Right lobe of liver (tissue), 6 donors: Measurements from ENCODE around the gene PDK2. TPM values are rescaled to one million over a fixed set of nuclear protein-coding genes. Genes with fewer than 3 reads are reported as not detected.

Experiments
- ATAC-seq, 4 donors: fragments of 200-7000 bp; cut with Tn5 transposase; one replicate each; pipeline ENCODE4 v1.9.1; 2020; ENCODE audit warnings: mild to moderate bottlenecking in 4 of 4, moderate library complexity in 4 of 4
- DNase-seq, 3 donors: peaks; one replicate each; pipeline ENCODE4 v3.0.0-alpha.2; 2020
- H3K27ac ChIP-seq, 3 donors: fragments of 200-600 bp; one replicate each; pipeline ENCODE4 v1.8.0; 2022
- H3K27me3 ChIP-seq, 2 donors: fragments of 200-600 bp; one replicate each; pipeline ENCODE4 v1.8.0; 2022
- H3K36me3 ChIP-seq, 4 donors: fragments of 200-600 bp; sonication (generic) in 1 of 4; one replicate each; pipeline versions ENCODE4 v1.5.1 to v1.8.0; 2017 to 2022; ENCODE audit warnings: control low read depth in 1 of 4
- H3K4me1 ChIP-seq, 4 donors: fragments of 200-600 bp; sonication (generic) in 1 of 4; one replicate each; pipeline versions ENCODE4 v1.5.1 to v1.8.0; 2017 to 2022; ENCODE audit warnings: control low read depth in 1 of 4
- H3K4me3 ChIP-seq, 3 donors: fragments of 200-600 bp; one replicate each; pipeline ENCODE4 v1.8.0; 2022
- H3K9me3 ChIP-seq, 4 donors: fragments of 200-600 bp; sonication (generic) in 1 of 4; one replicate each; pipeline versions ENCODE4 v1.5.1 to v1.8.0; 2017 to 2022; ENCODE audit warnings: control low read depth in 1 of 4
- POLR2A ChIP-seq: fragments of 450-650 bp; IDR thresholded peaks from one replicate; pipeline ENCODE4 v1.6.1; 2017; ENCODE audit warnings: antibody characterized with exemption, mild to moderate bottlenecking
- WGBS: methylation state at CpG from one replicate; pipeline ENCODE4 v1.1.6; 2018; ENCODE audit warnings: low coverage, low lambda C conversion rate; ENCODE audit not compliant: insufficient coverage; ENCODE audit errors: missing lambda C conversion rate; 5-methylcytosine and 5-hydroxymethylcytosine counted together
- intact Hi-C, 2 donors: fragments of 100-400 bp; cut with DNase I; formaldehyde crosslinking; loops; one replicate each; pipeline versions ENCODE4 v1.11.2 to v1.14.1; 2022
- total RNA-seq, 6 experiments: library from RNA; depleted of rRNA in 2 of 6; stranded (reverse); fragments of >200 nt in 2 of 6; fragmentation: NEBNext Ultra II Directional in 3 of 6; extraction: Animal tissue kit (Norgen Biotek cat#: 25700) in 3 of 6; gene quantifications; one replicate each; pipeline versions ENCODE4 v1.1.0 to v1.2.4, GENCODE V29; 2016 to 2023
- TF ChIP-seq, protein P1 (sequence below), 4 donors: fragments of 200-600 bp in 3 of 4; fragments of 450-650 bp in 1 of 4; IDR thresholded peaks; one replicate each; pipeline versions ENCODE4 v1.5.1 to v1.8.0; 2016 to 2022; ENCODE audit warnings: antibody characterized with exemption in 4 of 4, mild to moderate bottlenecking in 2 of 4
- donor health status: DM: no; HTN: yes; CAD: no.
- donor health status: DM: no; HTN: no; CAD: no.
- donor health status: DM: no; HTN: no; CAD: no.
- donor health status: DM: no; HTN: yes; CAD: no.
- donor health status: DM: no; HTN: yes; CAD: no.

The PDK2 gene
- total RNA-seq, 6 experiments from 2014 or later: 25.0 to 58.0 (median 44.8) TPM

DNA sequence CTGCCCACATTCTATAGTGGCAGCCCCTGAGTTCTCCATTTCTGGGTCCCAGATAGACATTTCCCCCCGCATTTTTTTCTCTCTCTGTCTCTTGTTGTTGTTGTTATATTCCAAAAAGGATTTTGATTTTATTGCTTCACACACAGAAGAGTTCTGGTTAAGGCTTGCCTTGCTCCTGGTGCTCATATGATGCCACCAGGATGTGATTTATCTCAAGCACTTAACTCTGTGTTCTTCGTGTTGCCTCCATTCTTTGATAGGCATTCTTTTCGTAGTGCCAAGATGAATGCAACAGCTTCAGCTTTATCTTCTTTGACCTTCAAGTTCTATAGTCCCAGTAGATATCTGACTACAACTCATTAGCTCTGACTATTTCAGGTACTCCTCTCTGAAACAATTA, 30.1 kb upstream of the PDK2 start:
- intact Hi-C loops: no loop called here
- DNase-seq (no peak), ATAC-seq (no peak)
- H3K9me3 ChIP-seq: no peaks in the 10 kb centered on the region
- H3K4me1 ChIP-seq: peaks cover 0 to 3% (median 0%) of the 10 kb centered on the region in 4 donors
- H3K4me3 ChIP-seq: no peak overlapping the region
- no peak overlapping the region for H3K27ac ChIP-seq
- WGBS: 47% methylated on average over 3 of the region's 3 CpGs
- TF ChIP-seq POLR2A: no peak
- TF ChIP-seq, protein P1, sequence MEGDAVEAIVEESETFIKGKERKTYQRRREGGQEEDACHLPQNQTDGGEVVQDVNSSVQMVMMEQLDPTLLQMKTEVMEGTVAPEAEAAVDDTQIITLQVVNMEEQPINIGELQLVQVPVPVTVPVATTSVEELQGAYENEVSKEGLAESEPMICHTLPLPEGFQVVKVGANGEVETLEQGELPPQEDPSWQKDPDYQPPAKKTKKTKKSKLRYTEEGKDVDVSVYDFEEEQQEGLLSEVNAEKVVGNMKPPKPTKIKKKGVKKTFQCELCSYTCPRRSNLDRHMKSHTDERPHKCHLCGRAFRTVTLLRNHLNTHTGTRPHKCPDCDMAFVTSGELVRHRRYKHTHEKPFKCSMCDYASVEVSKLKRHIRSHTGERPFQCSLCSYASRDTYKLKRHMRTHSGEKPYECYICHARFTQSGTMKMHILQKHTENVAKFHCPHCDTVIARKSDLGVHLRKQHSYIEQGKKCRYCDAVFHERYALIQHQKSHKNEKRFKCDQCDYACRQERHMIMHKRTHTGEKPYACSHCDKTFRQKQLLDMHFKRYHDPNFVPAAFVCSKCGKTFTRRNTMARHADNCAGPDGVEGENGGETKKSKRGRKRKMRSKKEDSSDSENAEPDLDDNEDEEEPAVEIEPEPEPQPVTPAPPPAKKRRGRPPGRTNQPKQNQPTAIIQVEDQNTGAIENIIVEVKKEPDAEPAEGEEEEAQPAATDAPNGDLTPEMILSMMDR (IDR thresholded peaks at IDR 0.05): no peak
- no peaks in the 10 kb centered on the region for H3K36me3 ChIP-seq
- no peaks in the 10 kb centered on the region for H3K27me3 ChIP-seq

DNA sequence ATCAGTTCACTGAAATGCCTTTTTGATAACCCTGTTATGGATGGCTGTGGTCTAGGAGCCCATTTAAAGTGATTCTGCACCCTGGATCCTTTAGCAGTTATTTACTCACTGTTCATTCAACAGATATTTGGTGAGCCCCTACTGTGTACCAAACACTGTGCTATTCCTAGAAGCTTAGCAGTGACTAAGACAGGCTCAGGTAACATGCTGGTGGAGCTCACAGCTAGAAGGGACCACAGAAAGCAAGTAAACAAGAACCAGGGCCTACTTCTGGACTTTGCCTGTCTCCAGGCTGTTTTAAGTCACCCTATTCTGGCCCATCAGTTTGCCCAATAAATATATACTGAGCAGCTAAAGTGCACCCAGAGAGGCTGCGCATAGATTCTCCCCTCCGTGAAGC, 28.2 kb upstream of the PDK2 start:
- Histone ChIP-seq H3K27me3 (no peaks in the 10 kb centered on the region), H3K9me3 (no peaks in the 10 kb centered on the region), H3K4me3 (no peak overlapping the region), H3K36me3 (no peaks in the 10 kb centered on the region), H3K4me1 (no peaks in the 10 kb centered on the region), H3K27ac (no peak overlapping the region)
- ATAC-seq (no peak), DNase-seq (no peak)
- intact Hi-C loops: no loop called here
- 100% methylated on average over 1 of the region's 2 CpGs for WGBS
- TF ChIP-seq, protein P1 (IDR thresholded peaks at IDR 0.05): no peak
- no peak for TF ChIP-seq POLR2A

DNA sequence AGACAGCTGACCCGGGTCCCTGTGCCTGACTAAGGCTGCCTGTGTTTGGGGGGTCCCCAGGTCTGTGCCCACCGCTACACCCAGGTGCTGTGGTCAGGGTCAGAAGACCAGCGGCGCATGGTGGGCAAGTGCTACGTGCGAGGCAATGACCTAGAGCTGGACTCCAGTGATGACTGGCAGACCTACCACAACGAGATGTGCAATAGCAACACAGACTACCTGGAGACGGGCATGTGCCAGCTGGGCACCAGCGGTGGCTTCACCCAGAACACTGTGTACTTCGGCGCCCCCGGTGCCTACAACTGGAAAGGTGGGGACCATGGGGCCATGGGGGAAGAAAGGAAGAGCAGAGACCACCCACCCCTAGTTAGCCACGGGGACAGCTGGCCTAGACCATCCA, 27.2 kb upstream of the PDK2 start:
- ATAC-seq: no peak
- Histone ChIP-seq H3K4me1 (no peaks in the 10 kb centered on the region), H3K27me3 (no peaks in the 10 kb centered on the region), H3K9me3 (no peaks in the 10 kb centered on the region), H3K27ac (no peak overlapping the region), H3K4me3 (no peak overlapping the region), H3K36me3 (no peaks in the 10 kb centered on the region)
- peak in 1 of 3 donors; percentile 29 for DNase-seq
- intact Hi-C loops: no loop called here
- 85% methylated on average over 2 of the region's 13 CpGs for WGBS
- no peak for TF ChIP-seq POLR2A
- TF ChIP-seq, protein P1 (IDR thresholded peaks at IDR 0.05): no peak

DNA sequence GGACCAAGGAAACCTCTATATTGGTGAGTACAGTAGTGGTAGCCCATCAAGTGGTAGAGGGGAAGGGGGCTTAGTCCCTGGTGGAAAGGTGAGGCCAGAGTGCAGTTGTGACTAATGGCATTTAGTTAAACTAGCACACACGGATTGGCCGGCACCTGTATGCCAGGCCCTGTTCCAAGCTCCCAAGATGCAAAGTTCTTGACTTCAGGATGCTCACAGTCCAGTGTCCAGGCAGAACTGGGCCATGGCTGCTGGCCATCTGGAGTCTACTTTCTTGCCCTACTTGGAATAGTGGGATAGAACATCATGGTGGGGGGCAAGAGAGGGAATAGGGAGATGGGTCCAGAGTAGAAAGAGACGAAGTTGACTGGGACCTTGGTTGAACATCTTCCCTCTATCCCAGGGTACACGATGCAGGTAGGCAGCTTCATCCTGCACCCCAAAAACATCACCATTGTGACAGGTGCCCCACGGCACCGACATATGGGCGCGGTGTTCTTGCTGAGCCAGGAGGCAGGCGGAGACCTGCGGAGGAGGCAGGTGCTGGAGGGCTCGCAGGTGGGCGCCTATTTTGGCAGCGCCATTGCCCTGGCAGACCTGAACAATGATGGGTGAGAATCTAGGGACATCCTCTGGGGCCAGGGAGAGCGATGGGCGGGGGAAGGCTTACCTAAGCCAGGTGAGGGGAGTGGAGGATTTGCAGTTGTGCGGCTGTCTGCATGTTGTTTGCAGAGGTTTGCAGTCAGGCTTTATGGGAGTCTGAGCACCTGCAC, 24.1 kb upstream of the PDK2 start:
- intact Hi-C loops: loop anchor here in 1 of 2 donors (10.0 kb wide), 1 partner anchor 46 kb away; no protein-coding TSS in a partner anchor
- Histone ChIP-seq H3K27ac (no peak overlapping the region), H3K4me3 (no peak overlapping the region), H3K9me3 (no peaks in the 10 kb centered on the region), H3K27me3 (no peaks in the 10 kb centered on the region), H3K4me1 (no peaks in the 10 kb centered on the region), H3K36me3 (no peaks in the 10 kb centered on the region)
- TF ChIP-seq, protein P1 (IDR thresholded peaks at IDR 0.05): no peak
- no peak for TF ChIP-seq POLR2A
- DNase-seq (peak in 1 of 3 donors; percentile 37), ATAC-seq (no peak)
- WGBS: 85% methylated on average over 5 of the region's 16 CpGs
